Osteoblast (primary cell): ENCODE data around the gene RAMP3. TPM values are rescaled to one million over a fixed set of nuclear protein-coding genes. Genes with fewer than 3 reads are reported as not detected.

Experiments
- DNase-seq: peaks from one replicate; pipeline ENCODE4 v3.0.0; 2011; ENCODE audit warnings: low spot score, mixed read lengths; ENCODE audit not compliant: insufficient read length; ENCODE audit errors: missing footprints
- H2AFZ ChIP-seq: 2 replicates; pipeline ENCODE4 v1.6.0; 2011; ENCODE audit warnings: mild to moderate bottlenecking, low read length
- H3K27ac ChIP-seq: 2 replicates; pipeline ENCODE4 v1.5.1; 2011; ENCODE audit warnings: mild to moderate bottlenecking, low read depth, low read length, moderate library complexity
- H3K27me3 ChIP-seq: 2 replicates; pipeline ENCODE4 v1.6.0; 2012; ENCODE audit warnings: mild to moderate bottlenecking, control low read depth, inconsistent platforms, low read length, moderate library complexity; ENCODE audit not compliant: insufficient read depth
- H3K36me3 ChIP-seq: 2 replicates; pipeline ENCODE4 v1.5.1; 2011; ENCODE audit warnings: mild to moderate bottlenecking, low read length, control low read depth, moderate library complexity; ENCODE audit not compliant: insufficient read depth
- H3K4me1 ChIP-seq: 2 replicates; pipeline ENCODE4 v1.5.1; 2011; ENCODE audit warnings: mild to moderate bottlenecking, low read length, control low read depth, moderate library complexity; ENCODE audit not compliant: insufficient read depth
- H3K4me2 ChIP-seq: 2 replicates; pipeline ENCODE4 v1.6.0; 2011; ENCODE audit warnings: mild to moderate bottlenecking, low read length; ENCODE audit not compliant: insufficient read depth
- H3K4me3 ChIP-seq: fragments of 200-600 bp; sonication (generic); 3 replicates; pipeline ENCODE4 v1.5.1; 2012; ENCODE audit warnings: mild to moderate bottlenecking, low read length, inconsistent platforms; ENCODE audit not compliant: insufficient read depth
- H3K79me2 ChIP-seq: 2 replicates; pipeline ENCODE4 v1.6.0; 2012; ENCODE audit warnings: mild to moderate bottlenecking, low read length, control low read depth, inconsistent platforms; ENCODE audit not compliant: insufficient read depth
- H3K9me3 ChIP-seq: 2 replicates; pipeline ENCODE4 v1.5.1; 2011; ENCODE audit warnings: low read depth, low read length, control low read depth
- H4K20me1 ChIP-seq: 2 replicates; pipeline ENCODE4 v1.6.0; 2012; ENCODE audit warnings: mild to moderate bottlenecking, low read length, control low read depth; ENCODE audit not compliant: insufficient read depth
- total RNA-seq: library from RNA; depleted of rRNA; stranded (reverse); fragments of >200 nt; gene quantifications from 2 replicates; pipeline ENCODE4 v1.2.3, GENCODE V29; 2012
- TF ChIP-seq, protein P1 (sequence below): IDR thresholded peaks from 2 replicates; pipeline ENCODE4 v1.5.1; 2011; ENCODE audit warnings: mild to moderate bottlenecking, low read depth, low read length, moderate library complexity; ENCODE audit errors: extremely low read depth

The RAMP3 gene
- total RNA-seq, 1 donor = not detected

DNA sequence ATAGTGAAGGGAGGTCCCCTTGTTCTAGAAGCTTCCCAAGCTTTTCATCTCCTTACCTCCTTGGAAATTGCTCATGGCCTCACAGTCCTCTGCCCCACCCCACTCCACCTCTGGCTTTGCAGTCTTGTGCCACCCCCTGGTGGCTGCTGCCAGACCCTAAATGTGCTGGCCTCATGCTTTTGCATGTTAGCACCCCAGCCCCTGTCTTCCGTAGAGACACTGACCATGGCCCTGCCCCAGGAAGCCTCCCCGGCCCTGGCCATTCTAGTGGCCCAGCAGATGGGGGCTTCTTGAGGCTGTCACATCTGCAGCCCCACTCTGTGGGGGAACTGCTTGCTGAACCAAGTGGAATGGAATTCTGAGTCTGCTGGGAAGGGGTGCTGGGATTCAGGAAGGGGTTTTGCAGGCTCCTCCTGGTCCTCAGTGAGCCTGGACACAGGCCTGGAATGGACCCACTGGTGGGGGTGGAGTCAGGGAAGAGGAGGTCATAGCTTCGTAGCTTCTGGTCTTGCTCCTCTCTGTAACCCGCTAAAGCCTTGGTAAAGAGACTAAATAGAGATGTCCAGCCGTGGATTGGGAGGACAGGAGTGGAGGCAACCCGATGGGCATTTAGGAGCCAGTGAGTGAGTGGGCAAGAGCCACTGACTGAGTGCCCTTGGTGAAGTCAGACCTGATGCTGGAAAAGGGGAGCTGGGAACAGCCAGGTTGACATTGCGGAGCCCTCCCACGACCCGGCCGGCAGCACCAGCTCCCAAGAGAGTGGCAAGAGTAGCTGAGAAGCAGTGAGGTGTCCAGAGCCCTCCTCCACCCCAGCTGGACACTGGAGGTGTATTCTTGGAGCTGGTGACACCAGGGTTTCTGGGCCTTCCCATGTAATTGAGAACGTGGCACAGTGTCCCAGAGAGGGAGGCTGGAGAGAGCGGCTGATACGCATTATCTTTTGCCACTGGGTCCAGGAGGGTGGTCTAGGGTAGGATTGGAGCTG, 20.9 kb downstream of the RAMP3 start:
- Histone ChIP-seq H3K4me3 (no peak overlapping the region), H3K79me2 (no peaks in the 10 kb centered on the region), H3K9me3 (no peaks in the 10 kb centered on the region), H3K27me3 (peaks cover 10% of the 10 kb centered on the region), H4K20me1 (no peaks in the 10 kb centered on the region), H3K36me3 (no peaks in the 10 kb centered on the region), H2AFZ (no peak overlapping the region), H3K4me2 (no peak overlapping the region), H3K27ac (no peak overlapping the region), H3K4me1 (no peaks in the 10 kb centered on the region)
- DNase-seq = peak; percentile 78
- TF ChIP-seq, protein P1, sequence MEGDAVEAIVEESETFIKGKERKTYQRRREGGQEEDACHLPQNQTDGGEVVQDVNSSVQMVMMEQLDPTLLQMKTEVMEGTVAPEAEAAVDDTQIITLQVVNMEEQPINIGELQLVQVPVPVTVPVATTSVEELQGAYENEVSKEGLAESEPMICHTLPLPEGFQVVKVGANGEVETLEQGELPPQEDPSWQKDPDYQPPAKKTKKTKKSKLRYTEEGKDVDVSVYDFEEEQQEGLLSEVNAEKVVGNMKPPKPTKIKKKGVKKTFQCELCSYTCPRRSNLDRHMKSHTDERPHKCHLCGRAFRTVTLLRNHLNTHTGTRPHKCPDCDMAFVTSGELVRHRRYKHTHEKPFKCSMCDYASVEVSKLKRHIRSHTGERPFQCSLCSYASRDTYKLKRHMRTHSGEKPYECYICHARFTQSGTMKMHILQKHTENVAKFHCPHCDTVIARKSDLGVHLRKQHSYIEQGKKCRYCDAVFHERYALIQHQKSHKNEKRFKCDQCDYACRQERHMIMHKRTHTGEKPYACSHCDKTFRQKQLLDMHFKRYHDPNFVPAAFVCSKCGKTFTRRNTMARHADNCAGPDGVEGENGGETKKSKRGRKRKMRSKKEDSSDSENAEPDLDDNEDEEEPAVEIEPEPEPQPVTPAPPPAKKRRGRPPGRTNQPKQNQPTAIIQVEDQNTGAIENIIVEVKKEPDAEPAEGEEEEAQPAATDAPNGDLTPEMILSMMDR = no peak

GRCh38 chr7:45179666-45180065, 22.1 kb downstream of the RAMP3 start:
- Histone ChIP-seq H3K79me2 (no peaks in the 10 kb centered on the region), H3K36me3 (no peaks in the 10 kb centered on the region), H3K27me3 (peaks cover 10% of the 10 kb centered on the region), H3K4me3 (no peak overlapping the region), H4K20me1 (no peaks in the 10 kb centered on the region), H3K4me2 (no peak overlapping the region), H3K4me1 (no peaks in the 10 kb centered on the region), H3K9me3 (no peaks in the 10 kb centered on the region), H2AFZ (no peak overlapping the region), H3K27ac (no peak overlapping the region)
- TF ChIP-seq, protein P1 = no peak
- peak; percentile 84 for DNase-seq

DNA sequence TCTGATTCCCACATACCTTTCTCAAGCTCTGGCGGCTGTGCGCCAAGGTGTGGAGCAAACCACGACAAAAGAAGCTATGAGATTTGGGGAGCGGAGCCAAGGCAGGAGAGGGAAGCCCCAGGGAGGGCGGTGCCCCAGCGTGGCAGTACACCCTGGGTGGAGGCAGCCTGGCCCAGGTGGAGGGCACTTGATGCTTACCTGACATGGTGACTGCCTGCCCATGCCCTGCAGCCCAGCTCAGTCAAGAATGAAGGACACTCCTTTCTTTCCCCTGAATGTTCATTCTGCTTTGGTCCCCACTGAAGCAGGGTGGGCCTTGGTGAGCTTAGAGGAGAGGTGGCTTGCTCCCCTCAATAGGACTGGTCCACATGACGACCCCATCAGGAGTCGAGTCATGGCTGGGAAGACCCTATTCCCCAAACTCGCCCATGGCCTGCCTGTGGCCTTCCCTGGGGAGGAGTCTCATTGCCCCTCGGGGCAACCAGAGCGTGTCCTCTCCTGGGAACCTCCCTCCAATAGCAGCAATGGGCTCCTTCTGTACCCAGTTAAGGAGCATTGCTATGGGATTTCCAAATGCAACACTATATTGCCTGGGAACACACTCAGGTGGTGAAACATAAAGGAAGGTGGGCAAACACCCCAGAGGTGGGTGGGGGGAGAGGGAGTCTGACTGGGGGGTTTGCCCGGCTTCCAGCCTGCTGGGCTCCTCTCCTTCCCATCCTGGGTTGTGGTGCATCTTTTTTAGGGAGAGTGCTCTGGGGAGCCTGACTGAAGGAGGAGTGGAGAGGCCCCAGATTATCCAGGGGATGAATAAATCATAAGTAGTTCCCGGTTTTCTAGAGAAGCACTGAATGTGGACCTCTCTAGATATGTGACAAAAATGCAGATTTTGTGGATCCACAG, 22.7 kb downstream of the RAMP3 start:
- Histone ChIP-seq H3K4me3 (no peak overlapping the region), H3K27ac (no peak overlapping the region), H3K27me3 (peaks cover 10% of the 10 kb centered on the region), H2AFZ (no peak overlapping the region), H3K9me3 (no peaks in the 10 kb centered on the region), H4K20me1 (no peaks in the 10 kb centered on the region), H3K79me2 (no peaks in the 10 kb centered on the region), H3K36me3 (no peaks in the 10 kb centered on the region), H3K4me2 (no peak overlapping the region), H3K4me1 (no peaks in the 10 kb centered on the region)
- TF ChIP-seq, protein P1 = no peak
- DNase-seq = peak; percentile 53
